K562 (cell line): ENCODE data around the gene COX7A2. TPM values are rescaled to one million over a fixed set of nuclear protein-coding genes. Genes with fewer than 3 reads are reported as not detected.

ENCODE experiments used
- BMI1 ChIP-seq: fragments of 150-350 bp; IDR thresholded peaks from 2 replicates; pipeline ENCODE4 v1.6.1; 2014; ENCODE audit warnings: low read length
- BRD4 ChIP-seq: fragments of 200-600 bp; sonication (generic); IDR thresholded peaks from 2 replicates; pipeline ENCODE4 v1.6.1; 2017; ENCODE audit warnings: inconsistent platforms
- CCAR2 ChIP-seq: fragments of 200-400 bp; formaldehyde crosslinking; IDR thresholded peaks from 2 replicates; pipeline ENCODE4 v1.6.1; 2017; ENCODE audit warnings: mild to moderate bottlenecking, low read depth, low read length
- ESRRB ChIP-seq: fragments of 250-450 bp; sonication (Bioruptor Pico); IDR thresholded peaks from 2 replicates; pipeline ENCODE4 v1.5.0; 2020; ENCODE audit warnings: mild to moderate bottlenecking, moderate library complexity, borderline replicate concordance
- FOXK2 ChIP-seq, 2 experiments: fragments of 450-650 bp; IDR thresholded peaks in 1 of 2; conservative IDR thresholded peaks in 1 of 2; 2 replicates each; pipeline ENCODE4 v1.6.1; 2016; ENCODE audit warnings: low read depth in 2 of 2, mild to moderate bottlenecking in 1 of 2
- KAT8 ChIP-seq: fragments of 450-650 bp; IDR thresholded peaks from 2 replicates; pipeline ENCODE4 v1.6.1; 2016; ENCODE audit warnings: low read depth, mild to moderate bottlenecking
- KDM2B ChIP-seq: fragments of 250-450 bp; sonication (Bioruptor Pico); IDR thresholded peaks from 2 replicates; pipeline ENCODE4 v1.8.0; 2021; ENCODE audit warnings: mild to moderate bottlenecking, moderate library complexity
- KDM5B ChIP-seq: fragments of 200-600 bp; sonication (generic); IDR thresholded peaks from 2 replicates; pipeline ENCODE4 v1.6.1; 2012; ENCODE audit warnings: low read depth, mild to moderate bottlenecking, moderate library complexity, low read length, control low read depth, inconsistent platforms; ENCODE audit not compliant: insufficient replicate concordance
- MIER1 ChIP-seq: fragments of 450-650 bp; IDR thresholded peaks from 2 replicates; pipeline ENCODE4 v1.6.1; 2016; ENCODE audit warnings: antibody characterized with exemption, mild to moderate bottlenecking, low read depth
- NFIC ChIP-seq: fragments of 450-650 bp; IDR thresholded peaks from 2 replicates; pipeline ENCODE4 v1.6.1; 2017; ENCODE audit warnings: mild to moderate bottlenecking, inconsistent platforms
- POLR2A ChIP-seq: fragments of 450-650 bp; conservative IDR thresholded peaks from 2 replicates; pipeline ENCODE4 v1.6.1; 2016
- SAFB ChIP-seq: fragments of 200-400 bp; formaldehyde crosslinking; IDR thresholded peaks from 2 replicates; pipeline ENCODE4 v1.6.1; 2017; ENCODE audit warnings: low read depth, low read length, borderline replicate concordance
- TCFL5 ChIP-seq: fragments of 250-450 bp; sonication (Bioruptor Pico); conservative IDR thresholded peaks from 2 replicates; pipeline ENCODE4 v1.6.1; 2021; ENCODE audit warnings: mild to moderate bottlenecking, moderate library complexity, matching md5 sums
- ZNF174 ChIP-seq: fragments of 250-450 bp; sonication (Bioruptor Pico); IDR thresholded peaks from 2 replicates; pipeline ENCODE4 v1.4.0; 2020; ENCODE audit warnings: mild to moderate bottlenecking
- ZNF184 ChIP-seq: sonication (generic); formaldehyde crosslinking; IDR thresholded peaks from 2 replicates; pipeline ENCODE4 v1.5.0; 2020; ENCODE audit warnings: missing genetic modification reagents
- ZNF445 ChIP-seq: fragments of 250-450 bp; sonication (Bioruptor Pico); IDR thresholded peaks from 2 replicates; pipeline ENCODE4 v1.4.0; 2020; ENCODE audit warnings: low read depth, mild to moderate bottlenecking, moderate library complexity
- ZNF57 ChIP-seq: fragments of 450-650 bp; formaldehyde crosslinking; IDR thresholded peaks from 2 replicates; pipeline ENCODE4 v1.4.0; 2020; ENCODE audit warnings: mild to moderate bottlenecking, moderate library complexity
- polyA plus RNA-seq, 8 experiments: library from polyadenylated mRNA; depleted of rRNA in 4 of 8; stranded (reverse) in 5 of 8; unstranded in 3 of 8; fragments of >200 nt; fragmentation: Nextera tagmentation in 2 of 8; fragmentation: Illumina TruSeq in 1 of 8; extraction: Ambion mirVana in 2 of 8; extraction: Trizol in 1 of 8; gene quantifications; 2 replicates each; pipeline versions ENCODE4 v1.2.1 to v1.2.3, GENCODE V29; 2011 to 2014; ENCODE audit warnings: inconsistent platforms in 1 of 8, missing spikeins in 1 of 8
- total RNA-seq, 7 experiments: library from RNA; depleted of rRNA in 6 of 7; stranded (reverse); fragments of >200 nt in 6 of 7; fragmentation: Illumina TruSeq in 2 of 7; extraction: Trizol in 2 of 7; gene quantifications; 2 replicates each; pipeline versions ENCODE4 v1.2.1 to v1.2.3, GENCODE V29; 2011 to 2021; ENCODE audit warnings: low replicate concordance in 1 of 7
- TF ChIP-seq, protein P1 (sequence below): sonication (generic); formaldehyde crosslinking; IDR thresholded peaks from 2 replicates; pipeline ENCODE4 v1.9.0; 2022; ENCODE audit warnings: mild to moderate bottlenecking, missing genetic modification reagents
- TF ChIP-seq, protein P2 (sequence below): fragments of 450-650 bp; IDR thresholded peaks from 2 replicates; pipeline ENCODE4 v1.7.1; 2018; ENCODE audit warnings: mild to moderate bottlenecking, low read depth; ENCODE audit not compliant: partially characterized antibody
- TF ChIP-seq, protein P3 (sequence below): fragments of 250-450 bp; sonication (Bioruptor Pico); IDR thresholded peaks from 2 replicates; pipeline ENCODE4 v1.4.0; 2020; ENCODE audit warnings: mild to moderate bottlenecking, moderate library complexity, borderline replicate concordance
- TF ChIP-seq, protein P4 (sequence below): IDR thresholded peaks from 3 replicates; pipeline ENCODE4 v1.6.1; 2011; ENCODE audit warnings: borderline replicate concordance, mild to moderate bottlenecking, moderate library complexity; ENCODE audit not compliant: insufficient read length; ENCODE audit errors: extremely low read depth

Gene COX7A2
- total and polyA plus RNA-seq, 9 of the 15 experiments (the other 6 are each of a cell fraction or from before 2014, with no cell fraction given): 234 to 2,216 (median 585) TPM

DNA sequence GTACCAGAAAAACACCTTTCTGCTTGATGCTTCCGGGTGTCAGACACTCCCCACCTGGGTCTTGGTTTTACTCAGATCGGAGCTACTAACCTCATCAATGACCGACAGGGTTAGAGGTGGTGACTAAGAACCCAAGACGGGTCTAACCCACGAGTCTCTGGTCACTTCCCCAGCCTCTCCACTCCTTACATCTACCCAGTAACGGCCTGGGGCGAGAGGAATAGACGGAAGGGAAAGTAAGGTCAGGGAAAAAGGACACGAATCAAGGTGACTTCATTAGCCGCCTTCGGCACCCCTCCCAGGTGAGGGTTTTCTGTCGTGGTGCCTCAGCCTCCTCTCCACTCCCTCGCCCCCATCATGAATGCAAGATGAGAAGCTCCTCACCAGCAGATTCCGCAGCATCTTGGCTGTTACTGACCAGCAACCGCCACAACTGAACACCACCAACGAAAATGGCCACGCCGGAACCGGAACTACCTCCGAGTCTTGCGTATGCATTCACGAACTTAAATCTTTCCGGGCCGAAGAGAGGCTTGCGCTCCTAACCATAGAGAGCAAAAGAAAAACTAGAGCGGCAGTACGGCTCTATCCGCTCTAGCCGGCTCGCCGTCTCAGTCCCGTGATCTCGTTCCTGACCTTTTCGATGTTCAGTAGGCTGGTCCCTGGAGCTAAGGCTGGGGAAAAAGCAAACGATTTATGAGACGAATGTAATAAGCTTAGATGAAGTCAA, at the start of gene COX7A2 (continued):
- TF ChIP-seq, protein P1, sequence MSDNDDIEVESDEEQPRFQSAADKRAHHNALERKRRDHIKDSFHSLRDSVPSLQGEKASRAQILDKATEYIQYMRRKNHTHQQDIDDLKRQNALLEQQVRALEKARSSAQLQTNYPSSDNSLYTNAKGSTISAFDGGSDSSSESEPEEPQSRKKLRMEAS (CRISPR knock-in tag): 0 out of 2 replicates have a peak, but pooled peaks have one; percentile 26
- TF ChIP-seq ZNF57 (CRISPR knock-in tag) (no peak), ZNF445 (CRISPR knock-in tag) (no peak), KAT8 (no peak), ZNF174 (no peak), BMI1 (no peak), ZNF184 (CRISPR knock-in tag) (no peak), POLR2A (peak; percentile 98), KDM5B (peak; percentile 86), CCAR2 (no peak), ESRRB (CRISPR knock-in tag) (no peak), BRD4 (peak; percentile 95), NFIC (peak; percentile 40), FOXK2 (conservative IDR thresholded peaks at IDR 0.05 in 1 of 2, IDR thresholded peaks at IDR 0.05 in 1 of 2; ENCODE audit: low read depth in 2 of 2) (peak; percentile 62 to 78; a peak in 3 of 4 replicates), MIER1 (no peak), SAFB (no peak), TCFL5 (no peak), KDM2B (CRISPR knock-in tag) (no peak)
- TF ChIP-seq, protein P2, sequence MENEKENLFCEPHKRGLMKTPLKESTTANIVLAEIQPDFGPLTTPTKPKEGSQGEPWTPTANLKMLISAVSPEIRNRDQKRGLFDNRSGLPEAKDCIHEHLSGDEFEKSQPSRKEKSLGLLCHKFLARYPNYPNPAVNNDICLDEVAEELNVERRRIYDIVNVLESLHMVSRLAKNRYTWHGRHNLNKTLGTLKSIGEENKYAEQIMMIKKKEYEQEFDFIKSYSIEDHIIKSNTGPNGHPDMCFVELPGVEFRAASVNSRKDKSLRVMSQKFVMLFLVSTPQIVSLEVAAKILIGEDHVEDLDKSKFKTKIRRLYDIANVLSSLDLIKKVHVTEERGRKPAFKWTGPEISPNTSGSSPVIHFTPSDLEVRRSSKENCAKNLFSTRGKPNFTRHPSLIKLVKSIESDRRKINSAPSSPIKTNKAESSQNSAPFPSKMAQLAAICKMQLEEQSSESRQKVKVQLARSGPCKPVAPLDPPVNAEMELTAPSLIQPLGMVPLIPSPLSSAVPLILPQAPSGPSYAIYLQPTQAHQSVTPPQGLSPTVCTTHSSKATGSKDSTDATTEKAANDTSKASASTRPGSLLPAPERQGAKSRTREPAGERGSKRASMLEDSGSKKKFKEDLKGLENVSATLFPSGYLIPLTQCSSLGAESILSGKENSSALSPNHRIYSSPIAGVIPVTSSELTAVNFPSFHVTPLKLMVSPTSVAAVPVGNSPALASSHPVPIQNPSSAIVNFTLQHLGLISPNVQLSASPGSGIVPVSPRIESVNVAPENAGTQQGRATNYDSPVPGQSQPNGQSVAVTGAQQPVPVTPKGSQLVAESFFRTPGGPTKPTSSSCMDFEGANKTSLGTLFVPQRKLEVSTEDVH: peak; percentile 82
- TF ChIP-seq, protein P3, sequence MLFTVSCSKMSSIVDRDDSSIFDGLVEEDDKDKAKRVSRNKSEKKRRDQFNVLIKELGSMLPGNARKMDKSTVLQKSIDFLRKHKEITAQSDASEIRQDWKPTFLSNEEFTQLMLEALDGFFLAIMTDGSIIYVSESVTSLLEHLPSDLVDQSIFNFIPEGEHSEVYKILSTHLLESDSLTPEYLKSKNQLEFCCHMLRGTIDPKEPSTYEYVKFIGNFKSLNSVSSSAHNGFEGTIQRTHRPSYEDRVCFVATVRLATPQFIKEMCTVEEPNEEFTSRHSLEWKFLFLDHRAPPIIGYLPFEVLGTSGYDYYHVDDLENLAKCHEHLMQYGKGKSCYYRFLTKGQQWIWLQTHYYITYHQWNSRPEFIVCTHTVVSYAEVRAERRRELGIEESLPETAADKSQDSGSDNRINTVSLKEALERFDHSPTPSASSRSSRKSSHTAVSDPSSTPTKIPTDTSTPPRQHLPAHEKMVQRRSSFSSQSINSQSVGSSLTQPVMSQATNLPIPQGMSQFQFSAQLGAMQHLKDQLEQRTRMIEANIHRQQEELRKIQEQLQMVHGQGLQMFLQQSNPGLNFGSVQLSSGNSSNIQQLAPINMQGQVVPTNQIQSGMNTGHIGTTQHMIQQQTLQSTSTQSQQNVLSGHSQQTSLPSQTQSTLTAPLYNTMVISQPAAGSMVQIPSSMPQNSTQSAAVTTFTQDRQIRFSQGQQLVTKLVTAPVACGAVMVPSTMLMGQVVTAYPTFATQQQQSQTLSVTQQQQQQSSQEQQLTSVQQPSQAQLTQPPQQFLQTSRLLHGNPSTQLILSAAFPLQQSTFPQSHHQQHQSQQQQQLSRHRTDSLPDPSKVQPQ: no peak
- TF ChIP-seq, protein P4, sequence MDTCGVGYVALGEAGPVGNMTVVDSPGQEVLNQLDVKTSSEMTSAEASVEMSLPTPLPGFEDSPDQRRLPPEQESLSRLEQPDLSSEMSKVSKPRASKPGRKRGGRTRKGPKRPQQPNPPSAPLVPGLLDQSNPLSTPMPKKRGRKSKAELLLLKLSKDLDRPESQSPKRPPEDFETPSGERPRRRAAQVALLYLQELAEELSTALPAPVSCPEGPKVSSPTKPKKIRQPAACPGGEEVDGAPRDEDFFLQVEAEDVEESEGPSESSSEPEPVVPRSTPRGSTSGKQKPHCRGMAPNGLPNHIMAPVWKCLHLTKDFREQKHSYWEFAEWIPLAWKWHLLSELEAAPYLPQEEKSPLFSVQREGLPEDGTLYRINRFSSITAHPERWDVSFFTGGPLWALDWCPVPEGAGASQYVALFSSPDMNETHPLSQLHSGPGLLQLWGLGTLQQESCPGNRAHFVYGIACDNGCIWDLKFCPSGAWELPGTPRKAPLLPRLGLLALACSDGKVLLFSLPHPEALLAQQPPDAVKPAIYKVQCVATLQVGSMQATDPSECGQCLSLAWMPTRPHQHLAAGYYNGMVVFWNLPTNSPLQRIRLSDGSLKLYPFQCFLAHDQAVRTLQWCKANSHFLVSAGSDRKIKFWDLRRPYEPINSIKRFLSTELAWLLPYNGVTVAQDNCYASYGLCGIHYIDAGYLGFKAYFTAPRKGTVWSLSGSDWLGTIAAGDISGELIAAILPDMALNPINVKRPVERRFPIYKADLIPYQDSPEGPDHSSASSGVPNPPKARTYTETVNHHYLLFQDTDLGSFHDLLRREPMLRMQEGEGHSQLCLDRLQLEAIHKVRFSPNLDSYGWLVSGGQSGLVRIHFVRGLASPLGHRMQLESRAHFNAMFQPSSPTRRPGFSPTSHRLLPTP: no peak
